Stimulated activated CD4-positive, alpha-beta T cell treated with anti-CD3 and anti-CD28 coated beads, Interleukin-2, amount 100 ng/mL, for 4 hours (primary cell): ENCODE data around the gene CA9.

Experiments used
- DNase-seq: peaks from one replicate; pipeline ENCODE4 v3.0.0-alpha.2; 2020; ENCODE audit warnings: low read depth

CA9 gene

GRCh38 chr9:35675732-35676392, 2.1 kb downstream of the CA9 start:
- DNase-seq: no peak

GRCh38 chr9:35679091-35679490, 5.4 kb downstream of the CA9 start:
- DNase-seq: no peak

GRCh38 chr9:35679766-35680330, 6.1 kb downstream of the CA9 start:
- no peak for DNase-seq

GRCh38 chr9:35680331-35681105, 6.8 kb downstream of the CA9 start:
- no peak for DNase-seq

GRCh38 chr9:35681341-35682002, 7.7 kb downstream of the CA9 start:
- DNase-seq: no peak

GRCh38 chr9:35682051-35682450, 8.3 kb downstream of the CA9 start:
- DNase-seq: no peak

GRCh38 chr9:35682520-35683315, 9.0 kb downstream of the CA9 start:
- DNase-seq: no peak

- DNase-seq: no peak
These were observed 9.6 kb downstream of the CA9 start for GRCh38 chr9:35683323-35683722.

GRCh38 chr9:35684921-35685320, 11.2 kb downstream of the CA9 start:
- DNase-seq: no peak

- no peak for DNase-seq
These were observed 11.8 kb downstream of the CA9 start for GRCh38 chr9:35685506-35685905.

- no peak for DNase-seq
These were observed 12.8 kb downstream of the CA9 start for GRCh38 chr9:35686222-35687203.

- DNase-seq: no peak
These were observed 13.6 kb downstream of the CA9 start for GRCh38 chr9:35687306-35687705.

- DNase-seq: no peak
These were observed 14.3 kb downstream of the CA9 start for GRCh38 chr9:35687972-35688557.

GRCh38 chr9:35688558-35689541, 15.1 kb downstream of the CA9 start:
- DNase-seq: no peak

GRCh38 chr9:35689542-35690293, 16.0 kb downstream of the CA9 start, which contains the start of gene TPM2:
Gene TPM2, minus strand, starts transcription at chr9:35689925. Its CDS starts 108 bp downstream, at chr9:35689817.
- DNase-seq: no peak

GRCh38 chr9:35690294-35690613, 16.5 kb downstream of the CA9 start:
- DNase-seq: no peak

GRCh38 chr9:35690614-35691333, 17.0 kb downstream of the CA9 start:
- no peak for DNase-seq

GRCh38 chr9:35691334-35691650, 17.6 kb downstream of the CA9 start:
- DNase-seq: no peak
